GM19395 (cell line): ENCODE measurements around the gene PARM1.

Experiments
- ATAC-seq: cut with Tn5 transposase; IDR thresholded peaks from one replicate; pipeline ENCODE4 v1.9.1; 2021; ENCODE audit warnings: mild to moderate bottlenecking, moderate library complexity; ENCODE audit not compliant: unreplicated experiment

The PARM1 gene

DNA sequence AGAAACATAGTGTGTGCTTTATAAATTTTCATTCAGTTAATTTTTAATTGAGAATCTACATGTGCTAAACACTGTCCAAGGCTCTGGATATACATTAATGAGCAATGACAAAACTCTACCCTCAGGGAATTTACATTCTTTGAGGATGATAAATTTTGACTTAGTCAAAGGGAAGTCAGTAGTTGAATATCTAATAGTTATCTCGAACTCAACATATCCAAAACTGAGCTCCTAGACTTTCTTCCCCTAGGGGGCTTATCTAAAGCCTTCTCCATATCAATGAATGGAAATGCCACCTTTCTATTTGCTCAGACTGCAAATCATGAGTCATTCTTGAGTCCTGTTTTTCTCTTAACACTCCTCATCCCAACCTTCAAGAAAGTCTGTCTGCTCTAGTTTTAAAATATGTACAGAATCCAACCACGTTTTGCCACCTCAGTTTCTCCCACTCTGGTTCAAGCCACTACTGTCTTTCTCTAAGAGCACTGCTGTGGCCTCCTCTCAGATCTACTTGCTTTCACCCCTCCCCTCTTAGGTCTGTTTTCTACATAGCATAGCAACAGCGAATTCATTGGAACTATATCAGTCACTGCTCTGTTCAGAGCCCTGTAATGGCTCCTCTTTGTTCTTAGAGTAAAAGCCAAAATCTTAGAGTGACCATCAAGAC, 9.5 kb downstream of the PARM1 start:
- no peak for ATAC-seq

DNA sequence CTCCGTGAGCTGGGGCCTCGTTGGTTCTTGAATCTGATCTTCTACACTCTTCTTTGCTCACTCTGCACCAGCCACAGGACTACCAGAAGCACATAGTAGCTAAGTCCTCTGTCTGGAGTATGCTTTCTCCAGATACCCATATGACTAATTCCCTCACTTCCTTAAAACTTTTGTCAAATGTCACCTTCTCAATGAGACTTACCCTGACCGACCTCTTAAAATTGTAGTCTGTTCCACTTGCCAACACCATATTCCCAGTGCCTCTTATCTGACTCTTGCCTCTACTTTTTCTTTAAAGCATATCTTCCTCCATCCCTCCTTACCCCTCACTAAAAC, 10.0 kb downstream of the PARM1 start:
- no peak for ATAC-seq

DNA sequence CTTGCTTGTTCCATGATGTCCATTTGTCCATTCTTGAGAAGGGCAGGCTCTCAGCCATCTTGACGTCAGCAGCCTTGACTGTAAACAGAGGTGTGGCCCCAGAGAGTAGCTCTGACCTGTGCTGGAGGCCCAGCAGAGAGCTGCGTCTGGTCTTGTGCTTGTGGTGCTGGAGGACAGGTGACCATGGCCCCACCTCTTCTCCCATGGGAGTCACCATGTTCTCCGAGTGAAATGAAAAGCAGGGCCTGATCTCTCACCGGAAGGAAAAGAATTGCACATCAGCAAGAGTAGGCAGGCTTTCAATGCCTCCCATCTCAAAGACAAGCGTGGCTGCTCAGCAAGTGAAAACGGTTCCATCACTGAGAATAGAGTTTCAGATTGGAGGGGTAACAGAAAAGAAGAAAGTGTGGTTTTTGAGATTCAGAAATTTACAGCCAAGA, 11.5 kb downstream of the PARM1 start:
- no peak for ATAC-seq

DNA sequence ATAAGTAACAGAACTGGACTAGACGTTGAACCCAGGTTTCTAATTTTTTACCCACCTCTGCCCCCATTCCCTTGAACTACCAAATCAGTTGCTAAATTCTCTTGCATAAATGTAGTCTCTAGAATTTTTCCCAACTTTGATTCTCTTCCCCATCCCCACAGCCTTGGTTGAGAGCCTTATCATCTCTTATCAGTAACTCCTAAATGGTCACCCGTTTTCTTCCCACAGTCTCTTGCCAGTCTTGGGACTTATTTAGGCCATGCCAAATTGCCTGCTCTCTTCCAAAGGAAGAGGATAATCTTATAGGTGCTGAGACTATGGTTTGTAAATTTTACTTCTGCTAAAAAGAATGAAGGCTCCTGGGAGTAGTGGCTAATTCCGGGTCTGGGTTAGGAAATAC, 13.3 kb downstream of the PARM1 start:
- no peak for ATAC-seq

DNA sequence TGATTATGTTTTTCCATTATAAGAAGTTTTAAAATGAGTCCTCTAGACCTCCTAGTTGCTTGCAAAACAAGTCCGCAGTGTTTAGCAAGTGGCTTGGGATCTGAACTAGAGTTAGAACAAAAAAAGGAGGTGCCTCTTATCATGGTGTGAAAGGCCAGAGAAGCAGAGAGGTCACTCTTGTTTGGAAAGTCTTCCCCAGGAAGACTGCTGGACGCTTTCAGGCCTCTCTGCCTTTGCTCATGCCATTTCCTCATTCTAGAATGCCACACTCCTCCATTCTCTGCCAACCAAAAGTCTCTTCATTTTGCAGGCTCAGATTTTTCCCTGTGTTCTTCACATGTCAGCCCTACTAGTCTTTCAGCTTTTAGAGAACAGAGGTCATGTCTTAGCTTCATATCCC, 14.9 kb downstream of the PARM1 start:
- ATAC-seq = no peak

DNA sequence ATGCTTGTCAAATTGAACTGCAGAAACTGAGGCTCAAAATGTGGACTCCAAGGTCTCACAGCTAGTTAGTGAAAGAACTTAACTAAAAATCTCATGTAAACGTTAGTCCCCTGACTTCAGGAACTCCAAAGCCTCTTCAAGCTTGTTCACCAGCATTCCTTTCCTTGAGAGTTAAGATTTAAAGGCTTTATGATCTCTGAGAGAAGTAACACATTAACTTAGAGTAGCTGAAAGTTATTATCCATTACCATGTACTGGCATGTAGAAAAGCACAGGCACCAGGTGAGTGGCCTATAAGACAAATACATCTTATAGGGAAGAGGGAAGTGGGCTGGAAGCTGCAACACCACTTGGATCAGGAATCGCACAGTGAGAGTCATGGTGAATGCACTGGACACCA, 15.3 kb downstream of the PARM1 start:
- no peak for ATAC-seq

DNA sequence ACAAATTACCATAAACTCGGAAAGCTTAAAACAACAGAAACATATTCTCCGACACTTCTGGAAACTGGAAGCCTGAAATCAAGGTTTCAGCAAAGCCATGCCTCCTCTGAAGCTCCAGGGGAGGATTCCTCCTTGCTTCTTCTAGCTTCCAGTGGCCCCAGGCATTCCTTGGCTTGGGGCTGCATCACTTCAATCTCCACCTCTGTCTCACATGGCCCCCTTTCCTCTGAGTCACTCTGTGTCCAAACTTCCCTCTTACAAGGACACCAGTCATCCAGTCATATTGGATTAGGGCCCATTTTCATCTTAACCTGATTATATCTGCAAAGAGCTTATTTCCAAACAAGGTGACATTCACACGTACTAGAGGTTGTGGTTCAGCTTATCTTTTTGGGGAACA, 17.3 kb downstream of the PARM1 start:
- ATAC-seq = no peak

DNA sequence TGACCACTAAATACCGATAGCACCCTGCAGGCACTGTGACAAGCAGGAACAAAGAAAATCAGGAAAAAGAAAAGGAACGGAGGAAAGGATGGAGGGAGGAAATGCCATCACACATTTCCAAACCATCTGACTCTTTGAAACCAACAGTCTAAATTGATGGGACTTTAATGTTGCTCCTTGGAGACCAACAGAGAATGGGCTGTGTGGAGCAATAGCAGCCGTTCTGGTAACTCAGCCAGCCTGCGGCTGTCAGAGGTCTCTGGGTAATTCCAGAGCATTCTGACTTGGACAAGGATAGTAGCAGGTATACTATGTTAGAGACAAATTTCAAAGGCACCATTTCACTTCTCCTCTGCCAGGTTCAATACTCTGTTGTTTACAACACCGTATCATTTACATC, 18.0 kb downstream of the PARM1 start:
- no peak for ATAC-seq

DNA sequence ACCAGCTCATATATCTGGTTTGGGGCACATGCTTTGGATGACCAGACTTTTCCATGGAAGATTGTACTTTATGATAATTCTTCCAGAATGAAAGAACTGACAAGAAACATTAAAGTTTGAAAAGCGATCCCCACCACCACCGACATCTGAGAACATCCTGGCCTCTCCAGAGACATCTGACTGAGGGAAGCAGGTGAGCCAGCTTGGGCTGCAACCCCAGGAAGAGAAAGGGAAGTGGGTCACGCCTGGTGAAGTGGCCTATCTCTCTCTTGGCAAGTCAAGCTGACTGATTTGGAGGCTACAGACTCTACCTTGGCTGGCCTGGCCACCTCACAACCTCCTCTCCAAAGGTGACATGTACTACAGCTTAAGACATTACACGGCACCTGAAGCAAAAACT, 20.7 kb downstream of the PARM1 start:
- ATAC-seq = no peak

DNA sequence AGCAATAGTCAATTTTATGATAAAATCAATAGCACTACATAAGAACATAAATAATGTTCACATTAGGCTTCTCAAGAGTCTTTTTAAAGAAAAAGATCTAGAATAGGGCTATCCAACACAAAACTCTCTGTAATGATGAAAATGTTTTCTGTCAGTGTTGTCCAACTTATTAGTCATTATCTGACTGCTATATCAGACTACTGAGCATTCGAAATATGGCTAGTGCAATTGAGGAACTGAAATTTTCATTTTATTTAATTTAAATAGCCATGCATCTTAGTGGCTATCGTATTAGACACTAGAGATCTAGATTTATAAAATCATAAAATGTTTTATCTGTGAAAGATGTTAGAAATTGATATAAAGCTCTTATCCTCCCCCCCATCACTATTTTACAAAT, 26.0 kb downstream of the PARM1 start:
- no peak for ATAC-seq

DNA sequence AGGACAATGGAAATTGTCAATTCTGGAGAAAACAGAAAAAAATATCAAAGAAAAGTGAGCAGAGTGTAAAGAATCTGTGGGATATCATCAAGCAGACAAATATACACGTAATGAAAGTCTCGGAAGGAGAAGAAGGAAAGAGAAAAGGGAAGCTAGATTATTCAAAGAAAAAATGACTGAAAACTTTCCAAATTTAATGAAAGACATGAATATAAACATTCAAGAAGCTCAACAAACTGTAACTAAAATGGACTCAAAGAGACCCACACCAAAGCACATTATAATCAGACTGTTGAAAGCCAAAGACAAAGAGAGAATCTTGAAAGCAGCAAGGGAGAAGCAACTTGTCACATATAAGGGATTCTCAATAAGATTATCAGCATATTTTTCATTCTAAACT, 28.3 kb downstream of the PARM1 start:
- ATAC-seq = no peak

DNA sequence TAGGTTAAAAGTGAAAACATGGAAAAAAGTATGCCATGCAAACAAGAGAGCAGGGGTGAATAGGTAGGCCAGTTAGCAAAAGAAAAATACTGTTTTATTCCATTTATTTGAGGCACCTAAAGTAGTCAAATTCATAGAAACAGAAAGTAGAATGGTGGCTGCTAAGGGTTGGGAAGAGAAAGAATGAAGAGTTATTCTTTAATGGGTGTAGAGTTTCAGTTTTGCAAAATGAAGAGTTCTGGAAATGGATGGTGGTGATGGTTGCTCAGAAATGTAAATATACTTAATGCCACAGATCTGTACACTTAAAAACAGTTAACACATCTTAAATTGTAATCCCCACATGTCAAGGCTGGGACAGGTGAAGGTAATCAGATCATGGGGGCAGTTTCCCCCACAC, 29.7 kb downstream of the PARM1 start:
- no peak for ATAC-seq

DNA sequence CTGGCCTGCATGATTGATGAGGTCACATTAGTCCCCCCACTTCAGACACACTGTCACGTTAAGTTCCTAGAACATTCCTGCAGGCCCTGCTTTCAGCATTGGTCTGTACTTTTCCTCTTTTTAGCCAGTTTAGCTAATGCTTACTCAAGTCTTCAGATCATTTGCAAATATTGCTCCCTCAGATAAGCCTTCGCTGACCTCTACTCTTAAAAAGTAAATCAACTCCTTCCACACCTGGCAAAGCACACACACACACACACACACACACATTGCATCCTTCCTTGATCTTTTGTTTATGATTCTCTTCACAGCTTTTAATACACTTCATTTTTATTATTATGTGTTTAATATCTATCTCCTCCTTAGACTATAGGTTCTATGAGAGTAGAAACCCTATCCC, 31.4 kb downstream of the PARM1 start:
- no peak for ATAC-seq

DNA sequence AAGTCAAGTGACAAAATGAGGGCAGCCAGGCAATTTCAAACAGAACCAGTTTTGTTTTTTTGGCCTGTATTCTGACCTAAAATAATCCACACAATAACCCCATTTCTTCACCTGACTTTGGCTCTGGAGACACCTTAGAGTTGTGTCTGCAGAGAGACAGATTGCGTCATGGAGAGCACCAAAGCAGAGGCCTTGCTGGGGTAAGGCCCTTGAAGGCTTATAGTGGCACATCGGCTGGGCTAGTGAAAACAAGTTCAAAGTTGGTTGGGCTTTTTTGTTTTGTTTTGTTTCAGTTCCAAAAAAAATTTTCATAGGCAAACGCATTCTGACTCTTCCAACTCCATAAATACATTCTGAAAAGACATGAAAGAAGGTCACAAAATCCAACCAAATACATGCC, 34.4 kb downstream of the PARM1 start:
- no peak for ATAC-seq

DNA sequence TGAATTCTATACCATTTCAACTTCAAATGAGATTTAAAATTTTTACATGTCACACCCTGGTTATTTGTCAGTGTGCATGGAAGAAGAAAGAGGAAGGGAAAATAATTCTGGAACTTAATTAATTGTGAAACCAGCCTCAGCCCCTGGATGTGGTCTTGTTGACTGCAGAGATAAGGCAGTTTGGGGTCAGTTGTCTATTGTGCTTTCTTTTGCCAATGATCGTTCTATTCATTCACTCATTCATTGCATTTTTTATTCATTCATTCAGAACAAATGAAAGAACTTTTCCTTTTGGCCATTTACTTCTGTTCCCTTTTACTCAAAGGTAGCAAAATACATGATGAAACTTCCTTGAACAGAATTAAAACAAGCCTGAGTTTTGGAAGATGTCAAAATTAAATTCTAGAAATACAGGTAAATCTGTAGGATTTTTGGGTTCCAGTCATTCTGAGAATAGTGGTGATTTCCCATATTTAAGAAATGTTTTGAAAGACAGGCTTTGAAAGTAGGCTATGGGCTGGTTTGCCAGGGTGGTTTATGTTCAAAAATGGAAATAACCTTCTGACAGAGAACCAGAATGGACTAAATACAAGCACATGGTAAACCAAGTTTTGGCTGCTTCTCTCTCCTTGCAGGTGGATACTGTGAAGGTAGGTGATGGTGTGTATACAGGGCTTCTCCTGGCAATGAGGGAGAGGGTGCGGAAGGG, 35.7 kb downstream of the PARM1 start:
- peak; percentile 68 for ATAC-seq

DNA sequence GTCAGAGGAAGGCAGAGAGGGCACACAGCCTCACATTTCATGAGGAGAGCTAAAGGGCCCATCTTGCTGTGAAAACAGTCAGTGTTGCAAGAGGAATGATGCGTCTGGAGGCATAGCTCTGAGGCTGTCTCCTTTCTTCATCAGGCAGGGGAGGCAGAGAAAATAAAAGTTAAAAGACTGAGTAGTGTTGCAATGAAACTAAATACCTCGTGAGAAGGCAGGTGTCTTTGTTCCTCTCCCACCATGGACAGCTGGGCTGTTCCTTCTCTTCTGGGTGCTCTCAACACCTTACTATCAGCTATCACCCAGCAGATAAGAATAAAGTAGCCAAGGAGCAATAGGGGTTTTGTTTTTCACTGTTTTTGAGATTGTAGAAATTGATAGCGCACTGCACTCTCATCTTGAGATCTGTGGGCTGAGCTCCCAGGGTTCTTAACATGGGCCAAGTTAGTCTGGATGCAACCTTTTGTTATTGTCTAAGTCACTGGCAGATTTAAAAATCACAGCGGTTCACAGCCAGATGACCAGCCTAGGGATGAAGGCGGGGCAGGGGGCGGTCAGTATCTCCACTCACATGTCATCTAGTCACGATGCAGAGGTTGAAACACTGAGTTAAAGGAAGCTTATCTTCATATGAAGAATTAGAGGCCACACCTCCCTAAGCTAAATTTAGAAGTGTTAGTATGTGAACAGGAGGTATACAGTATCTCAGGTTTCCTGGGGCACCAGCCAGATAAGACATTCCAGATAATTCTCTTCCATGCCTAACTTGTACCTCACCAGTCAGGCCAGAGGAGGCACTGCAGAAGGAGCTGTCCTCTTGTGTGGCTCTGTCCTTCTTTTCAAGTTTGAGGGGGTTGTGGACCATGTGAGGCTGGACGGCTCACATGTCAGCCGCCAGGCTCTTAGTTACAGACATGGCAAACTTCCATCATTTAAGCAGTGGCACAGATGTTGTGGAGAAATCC, 36.9 kb downstream of the PARM1 start:
- ATAC-seq = no peak

DNA sequence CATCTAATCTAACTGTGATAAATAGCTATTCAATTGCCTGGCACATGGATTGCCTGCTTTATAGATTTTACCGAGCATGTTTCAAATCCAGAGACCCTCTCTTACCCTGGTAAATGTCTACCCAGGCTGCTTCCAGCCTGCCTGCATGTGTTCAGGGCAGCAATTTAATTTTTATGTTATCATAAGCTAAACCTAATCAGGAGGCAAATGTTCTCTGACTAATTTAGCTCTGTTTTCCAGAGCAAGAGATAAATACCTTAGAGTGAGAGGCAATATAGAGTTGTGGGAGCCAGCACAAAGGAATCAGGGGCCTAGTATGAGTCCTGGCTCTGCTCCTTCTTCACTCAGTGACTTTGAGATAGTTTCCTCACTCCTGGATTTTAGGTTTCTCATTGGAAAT, 37.7 kb downstream of the PARM1 start:
- ATAC-seq = no peak

DNA sequence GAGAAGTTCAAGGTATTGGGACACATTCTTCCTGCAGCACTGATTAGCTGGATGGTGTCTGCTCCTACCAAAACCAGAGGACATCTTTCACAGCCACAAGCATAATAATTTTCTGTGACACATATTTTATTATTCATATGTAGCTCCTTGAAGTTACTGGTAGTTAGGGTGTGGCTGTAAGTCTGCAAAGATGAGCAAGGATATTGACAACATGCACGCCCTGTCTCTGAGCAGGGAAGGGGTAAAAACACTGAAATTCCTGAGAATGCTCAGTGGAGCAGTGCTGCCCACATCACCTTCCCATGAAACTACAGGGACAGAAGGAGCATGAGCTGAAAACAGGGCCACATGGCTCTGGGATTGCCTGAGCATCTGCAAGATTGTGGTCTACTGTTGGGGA, 38.9 kb downstream of the PARM1 start:
- no peak for ATAC-seq

DNA sequence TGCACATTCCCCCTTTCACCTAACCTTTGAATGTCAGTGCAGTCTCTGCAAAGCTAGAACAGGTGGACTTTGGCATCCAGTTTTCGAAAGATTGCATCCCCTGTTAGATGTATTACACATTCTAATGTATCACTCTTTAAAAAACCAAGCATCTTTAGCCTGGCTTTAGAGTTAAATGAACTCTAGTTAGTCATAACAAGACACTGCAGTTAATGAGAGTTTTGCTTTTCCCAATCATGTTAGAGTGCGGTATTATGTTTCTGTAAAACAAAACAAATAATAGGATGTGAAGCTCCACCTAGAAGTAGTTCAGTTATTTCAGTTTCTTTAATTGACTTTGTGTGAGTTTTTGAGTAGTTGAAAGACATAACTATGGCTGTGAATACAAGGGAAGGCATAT, 42.2 kb downstream of the PARM1 start:
- no peak for ATAC-seq

DNA sequence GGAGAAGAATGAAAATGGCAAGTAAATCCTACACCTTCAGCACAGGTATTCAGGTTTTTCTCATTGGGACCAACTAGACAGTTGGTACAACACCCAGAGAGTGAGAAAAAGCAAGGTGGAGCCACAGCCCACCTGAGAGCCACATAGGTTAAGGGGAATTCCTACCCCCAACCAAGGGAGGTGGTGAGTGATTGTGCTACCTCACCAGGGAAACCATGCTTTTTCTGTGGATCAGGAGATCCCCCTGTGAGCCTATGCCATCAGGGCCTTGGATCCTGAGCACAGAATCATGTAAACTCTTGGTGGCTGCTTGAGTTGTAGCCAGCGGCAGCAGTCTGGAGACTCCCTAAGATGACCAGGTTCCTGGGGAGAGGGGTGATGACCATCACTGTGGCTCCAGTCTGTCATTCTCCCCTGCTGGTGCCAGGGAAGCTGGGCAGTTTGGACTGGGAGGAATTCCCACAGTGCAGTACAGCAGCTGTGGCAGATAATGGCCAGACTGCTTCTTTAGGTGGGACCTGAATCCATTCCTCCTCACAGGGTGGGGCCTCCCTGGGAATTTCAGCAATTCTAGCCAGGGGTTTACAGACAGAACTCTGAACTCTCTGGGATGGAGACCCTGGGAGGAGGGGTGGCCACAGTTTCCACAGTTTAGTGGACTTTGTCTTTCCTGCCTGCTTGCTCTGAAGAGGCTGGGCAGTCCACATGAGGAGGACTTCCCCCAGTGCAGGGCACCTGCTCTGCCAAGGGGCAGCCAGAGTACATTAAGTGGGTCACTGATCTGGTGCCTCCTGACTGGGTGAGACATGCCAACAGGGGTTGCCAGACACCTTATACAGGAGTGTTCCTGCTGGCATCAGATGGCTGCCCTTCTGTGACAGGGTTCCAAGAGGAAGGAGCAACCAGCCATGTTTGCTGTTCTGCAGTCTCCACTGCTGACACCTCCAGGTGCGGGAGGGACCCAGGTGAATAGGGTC, 43.2 kb downstream of the PARM1 start:
- ATAC-seq = no peak
